ENCODE data around the gene CASR.

CASR gene

GRCh38 chr3:122314228-122314876 lies 130.9 kb downstream of the CASR start:
- peaks cover 17 to 20% of the 10 kb centered on the region in 2 donors for H3K27me3 Mint-ChIP-seq
- no peak for DNase-seq
- H3K9me3 Mint-ChIP-seq, result peaks cover 6 to 10% of the 10 kb centered on the region in 2 donors
- no peak overlapping the region for H3K27ac Mint-ChIP-seq
- H3K36me3 Mint-ChIP-seq, result peaks cover 3 to 5% of the 10 kb centered on the region in 2 donors
- no peak overlapping the region for H3K4me3 Mint-ChIP-seq
- ATAC-seq (replicated peaks), result no peak
- H3K4me1 Mint-ChIP-seq, result peaks cover 1 to 6% of the 10 kb centered on the region in 2 donors

- H3K27me3 Mint-ChIP-seq, result peaks cover 17 to 20% of the 10 kb centered on the region in 2 donors
- H3K36me3 Mint-ChIP-seq, result peaks cover 3 to 5% of the 10 kb centered on the region in 2 donors
- peaks cover 9 to 10% of the 10 kb centered on the region in 2 donors for H3K9me3 Mint-ChIP-seq
- H3K4me1 Mint-ChIP-seq, result peaks cover 3 to 6% of the 10 kb centered on the region in 2 donors
- DNase-seq (no peak), ATAC-seq (replicated peaks) (no peak)
- no peak overlapping the region for H3K4me3 Mint-ChIP-seq
- H3K27ac Mint-ChIP-seq, result no peak overlapping the region
Observed at GRCh38 chr3:122315619-122316018, 132.2 kb downstream of the CASR start.

- Mint-ChIP-seq H3K4me3 (no peak overlapping the region), H3K4me1 (peaks cover 6 to 12% of the 10 kb centered on the region in 2 donors)
- ATAC-seq (replicated peaks), result no peak
Observed at GRCh38 chr3:122316368-122316767, 132.9 kb downstream of the CASR start.

GRCh38 chr3:122318620-122319019 lies 135.2 kb downstream of the CASR start:
- Mint-ChIP-seq H3K27ac (peak overlapping the region; percentile 2), H3K4me1 (peaks cover 12 to 14% of the 10 kb centered on the region in 2 donors), H3K4me3 (no peak overlapping the region), H3K36me3 (peaks cover 3 to 5% of the 10 kb centered on the region in 2 donors), H3K9me3 (peaks cover 9 to 10% of the 10 kb centered on the region in 2 donors), H3K27me3 (peaks cover 17 to 20% of the 10 kb centered on the region in 2 donors)
- no peak for ATAC-seq (replicated peaks)
- no peak for DNase-seq

More at GRCh38 chr3:122316368-122316767, 132.9 kb downstream of the CASR start:
- peaks cover 17 to 20% of the 10 kb centered on the region in 2 donors for H3K27me3 Mint-ChIP-seq
- DNase-seq, result no peak
- no peak overlapping the region for H3K27ac Mint-ChIP-seq
- peaks cover 9 to 10% of the 10 kb centered on the region in 2 donors for H3K9me3 Mint-ChIP-seq
- H3K36me3 Mint-ChIP-seq, result peaks cover 3 to 5% of the 10 kb centered on the region in 2 donors

- H3K36me3 Mint-ChIP-seq, result peaks cover 3 to 5% of the 10 kb centered on the region in 2 donors
- H3K9me3 Mint-ChIP-seq, result peaks cover 9 to 10% of the 10 kb centered on the region in 2 donors
- ATAC-seq (replicated peaks) (peak; percentile 52 to 72), DNase-seq (no peak)
- peaks cover 9 to 10% of the 10 kb centered on the region in 2 donors for H3K27me3 Mint-ChIP-seq
- H3K4me3 Mint-ChIP-seq, result no peak overlapping the region
- H3K27ac Mint-ChIP-seq, result peak overlapping the region; percentile 21
- peaks cover 20 to 29% of the 10 kb centered on the region in 2 donors for H3K4me1 Mint-ChIP-seq
Observed at GRCh38 chr3:122322095-122323075, 138.9 kb downstream of the CASR start.

- DNase-seq (no peak), ATAC-seq (replicated peaks) (no peak)
- Mint-ChIP-seq H3K36me3 (no peaks in the 10 kb centered on the region), H3K4me3 (peak within 1 kb of the TSS in 1 of 2 donors; percentile 37), H3K27me3 (no peaks in the 10 kb centered on the region), H3K27ac (peak within 1 kb of the TSS; percentile 59), H3K9me3 (peaks cover 0 to 3% of the 10 kb centered on the region in 2 donors), H3K4me1 (peaks cover 20 to 29% of the 10 kb centered on the region in 2 donors)
Observed at GRCh38 chr3:122324871-122325323, 141.4 kb downstream of the CASR start, which contains the start of gene CSTA. Gene CSTA, plus strand, starts transcription at chr3:122325248. Its CDS starts 45 bp downstream, at chr3:122325293.

- Mint-ChIP-seq H3K4me1 (peaks cover 19 to 29% of the 10 kb centered on the region in 2 donors), H3K27ac (no peak overlapping the region), H3K9me3 (no peaks in the 10 kb centered on the region), H3K27me3 (peaks cover 0 to 4% of the 10 kb centered on the region in 2 donors), H3K36me3 (no peaks in the 10 kb centered on the region), H3K4me3 (peak overlapping the region in 1 of 2 donors; percentile 37)
- peak; percentile 58 to 71 for ATAC-seq (replicated peaks)
- DNase-seq, result no peak
Observed at GRCh38 chr3:122325769-122326168, 142.3 kb downstream of the CASR start.

- ATAC-seq (replicated peaks) (no peak), DNase-seq (no peak)
- Mint-ChIP-seq H3K27ac (no peak overlapping the region), H3K4me1 (peaks cover 6 to 9% of the 10 kb centered on the region in 2 donors), H3K9me3 (no peaks in the 10 kb centered on the region), H3K4me3 (no peak overlapping the region), H3K36me3 (no peaks in the 10 kb centered on the region), H3K27me3 (peaks cover 17 to 33% of the 10 kb centered on the region in 2 donors)
Observed at GRCh38 chr3:122331886-122332285, 148.4 kb downstream of the CASR start.

- no peaks in the 10 kb centered on the region for H3K36me3 Mint-ChIP-seq
- peaks cover 6 to 9% of the 10 kb centered on the region in 2 donors for H3K4me1 Mint-ChIP-seq
- no peak overlapping the region for H3K27ac Mint-ChIP-seq
- no peak overlapping the region for H3K4me3 Mint-ChIP-seq
- peaks cover 17 to 33% of the 10 kb centered on the region in 2 donors for H3K27me3 Mint-ChIP-seq
- no peak for DNase-seq
- ATAC-seq (replicated peaks), result no peak
- H3K9me3 Mint-ChIP-seq, result no peaks in the 10 kb centered on the region
Observed at GRCh38 chr3:122332551-122332950, 149.1 kb downstream of the CASR start.
